RPMI7951 (cell line): ENCODE data around the gene CCDC136. TPM values are rescaled to one million over a fixed set of nuclear protein-coding genes. Genes with fewer than 3 reads are reported as not detected.
A peak's percentile ranks its signal among the peaks of the same experiment; 100 is the strongest.

ENCODE experiments used
- DNase-seq: peaks from one replicate; pipeline ENCODE4 v3.0.0-alpha.2; 2012; ENCODE audit warnings: low read depth
- total RNA-seq: library from RNA; depleted of rRNA; stranded (reverse); fragments of >200 nt; shearing (Covaris generic); gene quantifications from 2 replicates; pipeline ENCODE4 v1.2.3, GENCODE V29; 2014

CCDC136 gene
- total RNA-seq, 1 experiment from 2014 or later: 3.8 TPM

DNA sequence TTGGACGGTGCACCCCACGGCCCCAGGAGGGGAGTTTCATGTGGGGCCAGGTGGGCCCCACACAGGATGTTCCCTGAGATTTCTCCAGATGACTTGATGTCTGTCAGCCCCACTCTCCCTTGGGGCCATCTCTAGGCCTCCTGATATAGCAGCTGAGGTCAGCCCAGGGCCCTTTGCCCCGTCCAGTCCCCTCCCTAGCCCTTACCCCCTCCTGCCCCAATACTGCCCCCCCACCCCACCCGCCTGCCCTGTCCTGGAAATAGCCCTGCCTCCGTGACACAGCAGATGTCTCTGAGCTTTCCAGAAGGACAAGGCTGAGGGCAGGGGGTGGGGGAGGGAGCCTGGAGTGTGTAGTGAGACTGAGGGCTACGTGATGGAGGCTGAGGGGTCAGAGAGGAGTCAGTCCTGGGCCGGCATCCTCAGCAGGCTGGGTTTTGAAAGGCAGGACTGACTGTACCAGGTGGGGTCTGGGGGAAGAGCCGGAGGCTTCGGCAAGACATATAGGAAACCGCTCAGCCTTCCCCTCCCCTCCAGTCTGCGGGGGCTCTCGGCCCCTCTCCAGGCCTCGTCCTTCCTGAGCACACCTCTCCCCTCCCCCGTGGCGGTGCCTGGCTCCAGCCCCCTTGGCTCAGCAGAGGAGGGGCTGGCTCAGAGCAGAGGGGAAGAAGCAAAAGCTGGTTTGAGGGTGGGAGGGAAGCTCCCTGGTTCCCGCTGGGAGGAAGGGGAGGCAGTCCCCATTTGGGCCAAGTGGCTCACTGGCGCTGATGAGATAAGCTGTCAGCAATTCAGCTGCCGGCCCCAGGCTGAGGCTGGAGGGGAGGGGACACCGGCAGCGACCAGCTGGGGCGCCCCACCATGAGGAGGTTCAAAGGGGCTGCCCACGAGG lies 40.5 kb downstream of the CCDC136 start:
- DNase-seq: no peak

DNA sequence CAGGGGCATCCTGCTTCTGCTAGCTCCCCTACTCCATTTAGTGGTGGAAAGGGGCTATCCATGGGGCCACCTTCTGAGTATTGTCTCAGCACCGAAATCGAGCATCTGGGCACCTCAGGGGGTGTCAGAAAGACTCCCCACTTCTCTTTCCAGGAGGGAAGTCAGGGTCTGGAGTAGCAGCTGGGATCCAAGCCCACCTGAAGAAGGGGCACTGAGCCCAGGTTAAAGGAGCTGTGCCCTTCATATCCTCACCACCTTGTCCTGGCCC lies 41.0 kb downstream of the CCDC136 start:
- no peak for DNase-seq

DNA sequence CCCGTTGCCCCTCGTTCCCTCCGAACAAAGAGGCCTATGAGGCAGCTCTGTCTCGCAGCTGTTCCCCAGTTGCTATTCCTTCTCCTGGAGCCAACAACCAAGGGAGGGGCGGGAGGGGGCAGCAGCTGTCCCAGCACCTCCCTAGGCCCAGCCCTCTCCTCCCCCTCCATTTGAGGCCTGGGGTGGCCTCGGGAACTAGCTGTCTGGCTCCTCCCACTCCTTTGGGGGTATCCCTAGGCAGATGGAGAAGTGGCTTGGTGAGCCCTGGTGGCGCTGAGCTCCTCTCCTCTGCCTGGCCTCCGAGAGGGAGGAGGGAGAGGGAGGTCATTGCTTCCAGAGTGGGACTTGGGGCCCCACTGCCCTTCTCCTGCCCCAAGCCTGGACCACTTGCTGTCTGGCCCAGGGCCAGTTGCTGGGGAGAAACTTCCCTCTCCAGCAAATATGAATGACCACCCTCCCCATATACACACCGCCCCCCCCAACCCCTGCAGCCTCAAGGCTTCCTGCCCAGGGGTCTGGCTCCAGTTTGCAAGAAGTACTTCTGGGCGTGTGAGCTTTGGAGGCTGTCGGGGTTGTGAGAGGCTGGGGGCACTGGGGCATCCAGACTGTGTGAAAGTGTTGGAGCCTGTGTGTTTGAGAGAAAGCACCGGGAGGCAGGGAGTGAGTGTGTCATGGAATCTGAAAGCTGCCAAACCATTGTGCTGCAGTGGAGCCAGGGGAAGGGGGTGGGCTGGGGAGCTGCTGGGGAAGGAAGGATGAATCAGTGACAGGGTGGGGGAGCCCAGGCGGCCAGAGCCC lies 41.6 kb downstream of the CCDC136 start:
- DNase-seq: peak; percentile 75

DNA sequence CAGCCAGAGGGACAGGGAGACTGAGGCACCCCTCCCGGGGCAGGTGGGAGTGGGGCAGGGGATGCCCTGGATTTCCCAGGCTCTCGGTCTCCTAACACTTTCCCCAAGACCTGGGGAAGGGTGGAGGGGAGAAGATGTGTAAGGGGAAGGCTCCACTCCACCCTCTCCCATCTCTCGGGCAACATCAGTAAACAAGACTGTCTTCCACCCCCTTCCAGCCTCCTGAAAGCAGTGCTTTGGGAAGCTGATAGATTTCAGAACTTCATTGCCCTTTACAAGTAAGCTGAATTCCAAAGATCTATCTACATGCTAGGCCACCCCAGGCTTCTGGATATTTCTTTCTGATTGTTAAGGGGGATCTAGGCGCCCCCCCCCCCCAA lies 42.2 kb downstream of the CCDC136 start:
- peak; percentile 19 for DNase-seq

DNA sequence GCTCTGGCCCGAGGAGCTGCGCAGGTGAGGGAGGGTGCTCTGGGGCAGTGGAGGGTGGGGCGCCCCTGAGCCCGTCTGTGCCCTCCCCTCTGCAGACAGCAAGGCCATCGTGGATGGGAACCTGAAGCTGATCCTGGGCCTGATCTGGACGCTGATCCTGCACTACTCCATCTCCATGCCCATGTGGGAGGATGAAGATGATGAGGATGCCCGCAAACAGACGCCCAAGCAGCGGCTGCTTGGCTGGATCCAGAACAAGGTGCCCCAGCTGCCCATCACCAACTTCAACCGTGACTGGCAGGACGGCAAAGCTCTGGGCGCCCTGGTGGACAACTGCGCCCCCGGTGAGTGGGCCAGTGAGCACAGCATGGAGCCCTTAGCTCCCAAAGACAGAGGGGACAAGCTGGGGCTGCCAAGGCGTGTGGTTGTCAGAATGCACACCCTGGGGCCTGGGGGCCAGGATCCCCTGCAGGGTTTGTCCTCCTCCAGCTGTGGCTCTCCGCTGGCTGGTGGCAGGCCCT lies 43.5 kb downstream of the CCDC136 start:
- DNase-seq: no peak

DNA sequence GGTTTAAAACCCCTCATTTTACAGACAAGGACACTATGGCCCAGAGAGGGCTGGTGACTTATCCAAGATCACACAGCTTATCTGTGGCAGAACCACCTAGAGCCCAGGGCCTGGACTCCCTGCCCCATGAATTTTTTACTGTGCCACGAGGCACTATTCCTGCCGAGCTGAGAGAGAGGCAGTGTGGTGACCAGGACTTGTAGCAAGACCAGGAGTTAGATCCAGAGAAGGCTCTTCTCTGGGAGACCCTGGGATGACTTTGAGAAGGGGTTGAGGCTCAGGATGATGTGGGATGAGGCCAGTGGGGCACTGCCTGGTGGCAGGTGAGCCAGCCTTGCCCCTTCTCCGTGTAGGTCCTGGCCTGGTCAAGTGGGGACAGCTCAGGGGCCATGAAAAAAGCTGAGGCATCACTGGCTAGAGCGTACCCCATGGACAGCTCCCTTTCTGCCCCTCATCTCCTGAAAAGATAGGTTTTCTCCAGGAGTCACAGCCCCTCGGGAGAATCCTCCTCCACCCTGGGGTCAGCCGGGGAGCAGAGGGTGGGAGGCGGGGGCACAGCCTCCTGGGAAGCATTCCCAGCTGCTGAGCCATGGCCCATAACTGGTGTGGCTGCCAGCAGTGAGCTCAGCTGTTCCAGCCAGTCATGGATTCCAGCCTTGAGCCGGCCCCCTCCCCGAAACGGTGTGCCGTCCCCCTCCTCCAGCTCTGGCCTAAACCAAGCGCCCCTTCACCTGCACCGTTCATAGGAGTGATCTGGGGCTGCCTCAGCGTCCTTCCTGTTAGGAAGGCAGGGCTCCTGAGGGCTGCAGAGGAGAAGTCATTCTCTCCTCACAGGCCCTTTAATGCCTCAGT lies 44.2 kb downstream of the CCDC136 start:
- DNase-seq: no peak

DNA sequence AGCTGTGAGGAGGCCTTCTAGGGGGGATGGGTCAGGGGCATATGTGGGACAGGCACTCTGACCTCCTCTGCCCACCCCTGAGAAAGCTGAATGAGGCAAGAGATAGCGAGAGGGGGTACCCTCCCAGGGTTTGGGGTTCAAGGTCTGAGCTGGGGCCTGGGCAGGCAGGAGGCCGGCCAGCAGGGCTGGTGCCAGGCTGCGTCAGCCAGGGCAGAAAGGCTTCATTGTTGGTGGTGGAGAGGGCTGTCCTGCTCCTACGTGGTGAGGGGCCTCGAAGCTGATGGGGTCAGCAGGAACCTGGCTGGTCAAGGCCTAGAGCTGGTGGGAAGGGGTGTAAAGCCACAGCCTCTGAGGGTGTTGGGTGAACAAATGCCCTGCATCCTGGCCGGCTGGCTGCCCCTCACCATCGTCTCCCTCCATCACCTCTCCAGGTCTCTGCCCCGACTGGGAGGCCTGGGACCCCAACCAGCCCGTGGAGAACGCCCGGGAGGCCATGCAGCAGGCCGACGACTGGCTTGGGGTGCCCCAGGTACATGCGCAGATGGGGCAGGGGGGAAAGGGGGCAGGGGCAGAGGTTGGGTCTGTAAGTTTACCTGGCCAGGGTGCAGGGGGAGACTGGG lies 45.1 kb downstream of the CCDC136 start:
- no peak for DNase-seq

DNA sequence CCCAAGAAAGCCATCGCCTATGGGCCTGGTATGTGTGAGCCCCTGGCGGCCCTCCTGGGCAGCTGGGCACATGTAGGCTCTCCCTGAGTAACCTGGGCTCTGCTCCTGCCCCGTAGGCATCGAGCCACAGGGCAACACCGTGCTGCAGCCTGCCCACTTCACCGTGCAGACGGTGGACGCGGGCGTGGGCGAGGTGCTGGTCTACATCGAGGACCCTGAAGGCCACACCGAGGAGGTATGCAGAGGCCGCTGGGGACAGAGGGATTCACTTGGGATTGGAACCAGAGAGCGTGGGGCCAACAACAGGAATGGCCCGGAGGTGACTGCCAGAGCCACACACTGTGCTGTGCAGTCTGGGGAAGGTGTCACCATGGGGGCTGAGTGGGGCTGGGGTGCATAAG lies 45.8 kb downstream of the CCDC136 start:
- no peak for DNase-seq

DNA sequence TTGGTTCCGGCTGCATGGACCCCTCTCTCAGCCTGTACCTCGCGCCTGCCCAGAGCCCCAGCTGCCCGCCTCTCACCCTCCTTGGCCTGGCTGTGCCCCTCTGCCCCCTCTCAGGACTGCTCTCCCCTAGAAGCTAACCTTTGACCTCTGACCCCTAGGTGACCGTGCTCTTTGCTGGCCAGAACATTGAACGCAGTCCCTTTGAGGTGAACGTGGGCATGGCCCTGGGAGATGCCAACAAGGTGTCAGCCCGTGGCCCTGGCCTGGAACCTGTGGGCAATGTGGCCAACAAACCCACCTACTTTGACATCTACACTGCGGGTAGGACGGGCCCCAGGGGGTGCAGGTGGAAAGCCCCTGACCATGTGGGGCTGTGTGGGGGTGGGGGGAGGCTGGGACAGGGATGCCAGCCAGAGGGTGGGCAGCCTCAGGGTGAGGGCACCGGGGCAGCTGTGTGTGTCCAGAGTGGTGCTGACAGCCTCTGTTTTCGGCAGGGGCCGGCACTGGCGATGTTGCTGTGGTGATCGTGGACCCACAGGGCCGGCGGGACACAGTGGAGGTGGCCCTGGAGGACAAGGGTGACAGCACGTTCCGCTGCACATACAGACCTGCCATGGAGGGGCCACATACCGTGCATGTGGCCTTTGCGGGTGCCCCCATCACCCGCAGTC lies 46.5 kb downstream of the CCDC136 start:
- no peak for DNase-seq

DNA sequence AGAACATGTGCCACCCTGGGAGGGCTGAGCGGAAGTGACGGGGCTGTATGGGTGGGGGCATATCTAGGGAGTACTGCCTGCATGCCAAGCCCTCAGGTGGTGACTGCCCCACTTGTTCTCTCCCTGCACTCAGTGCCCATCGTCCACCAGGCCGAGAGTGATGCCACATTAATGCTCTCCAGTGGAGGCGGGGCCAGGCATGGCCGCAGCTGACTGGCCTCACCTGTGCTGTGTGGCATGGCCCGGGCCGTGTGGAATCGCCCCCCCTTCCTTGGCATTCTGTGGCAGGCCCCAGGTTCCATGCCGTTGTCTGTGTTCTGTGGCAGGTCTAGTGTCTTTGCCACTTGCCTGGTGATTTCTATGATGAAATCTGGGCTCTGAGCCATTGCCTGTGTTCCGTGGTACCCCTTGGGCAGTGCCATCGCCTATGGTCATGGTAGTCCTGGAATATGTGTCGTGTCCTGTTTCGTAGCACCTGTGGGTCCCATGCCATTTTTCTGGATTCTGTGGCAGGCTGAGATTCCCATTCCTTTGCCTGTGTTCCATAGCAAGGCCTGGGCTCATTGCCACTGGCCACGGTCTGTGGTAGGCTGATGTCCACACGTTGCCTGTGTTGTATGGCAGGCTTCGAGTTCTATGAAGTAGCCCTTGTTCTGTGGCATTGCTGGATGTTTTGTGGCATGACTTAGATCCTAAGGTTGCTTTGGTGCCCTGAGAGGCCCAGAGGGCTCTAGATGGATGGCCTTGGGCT lies 47.4 kb downstream of the CCDC136 start:
- no peak for DNase-seq

DNA sequence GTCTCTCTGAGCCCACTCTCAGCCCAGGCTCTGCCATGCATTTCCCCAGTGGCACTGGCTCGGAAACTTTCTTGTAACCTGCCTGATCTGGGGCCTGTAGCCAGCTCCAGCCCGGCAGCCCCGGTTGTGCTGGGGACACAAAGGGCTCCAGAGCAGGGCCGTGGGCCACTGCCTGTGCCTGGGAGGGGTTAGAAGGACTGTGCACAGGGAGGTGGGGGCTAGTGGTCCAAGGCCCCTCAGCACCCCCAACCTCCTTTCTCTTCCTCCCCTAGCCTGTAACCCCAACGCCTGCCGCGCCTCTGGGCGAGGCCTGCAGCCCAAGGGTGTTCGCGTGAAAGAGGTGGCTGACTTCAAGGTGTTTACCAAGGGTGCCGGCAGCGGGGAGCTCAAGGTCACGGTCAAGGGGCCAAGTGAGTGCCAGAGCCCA lies 48.0 kb downstream of the CCDC136 start:
- no peak for DNase-seq

DNA sequence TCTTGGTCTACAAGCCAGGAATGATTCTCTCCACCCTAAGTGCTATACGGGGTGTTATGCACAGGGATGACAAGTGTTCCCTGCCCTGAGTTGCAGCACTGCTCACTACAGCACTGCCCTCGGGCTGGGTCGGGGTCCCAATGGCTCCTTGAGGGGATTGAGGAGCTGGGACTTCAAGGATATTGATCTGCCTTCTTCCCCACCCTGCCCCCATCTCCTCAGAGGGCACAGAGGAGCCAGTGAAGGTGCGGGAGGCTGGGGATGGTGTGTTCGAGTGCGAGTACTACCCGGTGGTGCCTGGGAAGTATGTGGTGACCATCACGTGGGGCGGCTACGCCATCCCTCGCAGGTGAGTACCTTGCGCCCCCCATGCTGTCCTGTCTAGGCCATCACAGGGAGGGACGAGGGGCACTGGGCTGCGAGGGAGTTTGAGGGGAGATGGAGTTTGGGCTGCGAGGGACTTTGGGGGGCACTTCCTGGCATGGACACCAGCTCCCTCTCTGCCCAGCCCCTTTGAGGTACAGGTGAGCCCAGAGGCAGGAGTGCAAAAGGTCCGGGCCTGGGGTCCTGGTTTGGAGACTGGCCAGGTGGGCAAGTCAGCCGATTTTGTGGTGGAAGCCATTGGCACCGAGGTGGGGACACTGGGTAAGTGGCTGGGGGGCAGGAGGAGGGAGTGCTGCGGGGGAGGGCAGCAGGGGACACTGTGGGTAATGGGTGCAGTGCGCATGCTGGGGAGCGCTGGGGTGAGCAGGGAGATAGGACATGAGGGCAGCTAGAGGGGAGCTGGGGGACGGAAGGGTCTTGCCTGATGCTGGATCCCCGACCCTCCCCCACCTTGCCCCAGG lies 48.8 kb downstream of the CCDC136 start:
- DNase-seq: no peak

DNA sequence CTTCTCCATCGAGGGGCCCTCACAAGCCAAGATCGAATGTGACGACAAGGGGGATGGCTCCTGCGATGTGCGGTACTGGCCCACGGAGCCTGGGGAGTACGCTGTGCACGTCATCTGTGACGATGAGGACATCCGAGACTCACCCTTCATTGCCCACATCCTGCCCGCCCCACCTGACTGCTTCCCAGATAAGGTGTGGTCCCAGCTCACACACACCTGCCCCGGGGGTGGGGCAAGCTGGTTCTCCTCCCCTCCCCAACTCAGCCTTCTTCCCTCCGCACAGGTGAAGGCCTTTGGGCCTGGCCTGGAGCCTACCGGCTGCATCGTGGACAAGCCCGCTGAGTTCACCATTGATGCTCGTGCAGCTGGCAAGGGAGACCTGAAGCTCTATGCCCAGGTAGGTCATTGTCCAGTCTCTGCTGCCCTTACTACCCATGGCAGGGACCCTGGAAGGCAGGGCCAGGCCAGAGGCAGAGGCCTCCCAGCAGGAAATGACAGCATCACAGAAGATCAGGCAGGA lies 49.5 kb downstream of the CCDC136 start:
- DNase-seq: no peak

DNA sequence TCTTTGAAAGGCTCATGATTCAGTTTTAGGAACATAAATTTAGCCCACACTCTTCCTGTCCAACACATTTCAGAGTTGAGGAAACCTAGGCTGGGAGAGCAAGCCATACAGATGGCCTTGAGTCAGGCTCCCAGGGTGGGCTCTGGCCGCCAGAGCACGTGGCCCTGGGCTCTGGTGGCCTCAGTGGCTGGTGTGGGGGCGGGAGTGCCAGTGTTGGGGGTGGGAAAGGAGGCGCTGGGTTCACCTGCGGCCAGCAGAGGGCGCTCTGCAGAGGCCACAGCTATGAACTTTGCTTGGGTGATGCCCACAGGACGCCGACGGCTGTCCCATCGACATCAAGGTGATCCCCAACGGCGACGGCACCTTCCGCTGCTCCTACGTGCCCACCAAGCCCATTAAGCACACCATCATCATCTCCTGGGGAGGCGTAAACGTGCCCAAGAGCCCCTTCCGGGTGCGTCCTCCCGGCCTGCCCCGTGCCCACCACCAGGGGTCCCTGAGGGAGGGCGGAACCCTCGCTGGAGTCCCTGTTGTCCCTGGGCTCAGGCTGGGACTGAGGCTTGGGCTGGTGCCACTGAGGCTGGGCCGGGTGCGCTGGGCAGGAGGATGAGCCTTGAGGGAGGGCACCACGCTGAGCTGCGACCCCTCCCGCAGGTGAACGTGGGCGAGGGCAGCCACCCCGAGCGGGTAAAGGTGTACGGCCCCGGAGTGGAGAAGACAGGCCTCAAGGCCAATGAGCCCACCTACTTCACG lies 50.3 kb downstream of the CCDC136 start:
- DNase-seq: peak; percentile 25

DNA sequence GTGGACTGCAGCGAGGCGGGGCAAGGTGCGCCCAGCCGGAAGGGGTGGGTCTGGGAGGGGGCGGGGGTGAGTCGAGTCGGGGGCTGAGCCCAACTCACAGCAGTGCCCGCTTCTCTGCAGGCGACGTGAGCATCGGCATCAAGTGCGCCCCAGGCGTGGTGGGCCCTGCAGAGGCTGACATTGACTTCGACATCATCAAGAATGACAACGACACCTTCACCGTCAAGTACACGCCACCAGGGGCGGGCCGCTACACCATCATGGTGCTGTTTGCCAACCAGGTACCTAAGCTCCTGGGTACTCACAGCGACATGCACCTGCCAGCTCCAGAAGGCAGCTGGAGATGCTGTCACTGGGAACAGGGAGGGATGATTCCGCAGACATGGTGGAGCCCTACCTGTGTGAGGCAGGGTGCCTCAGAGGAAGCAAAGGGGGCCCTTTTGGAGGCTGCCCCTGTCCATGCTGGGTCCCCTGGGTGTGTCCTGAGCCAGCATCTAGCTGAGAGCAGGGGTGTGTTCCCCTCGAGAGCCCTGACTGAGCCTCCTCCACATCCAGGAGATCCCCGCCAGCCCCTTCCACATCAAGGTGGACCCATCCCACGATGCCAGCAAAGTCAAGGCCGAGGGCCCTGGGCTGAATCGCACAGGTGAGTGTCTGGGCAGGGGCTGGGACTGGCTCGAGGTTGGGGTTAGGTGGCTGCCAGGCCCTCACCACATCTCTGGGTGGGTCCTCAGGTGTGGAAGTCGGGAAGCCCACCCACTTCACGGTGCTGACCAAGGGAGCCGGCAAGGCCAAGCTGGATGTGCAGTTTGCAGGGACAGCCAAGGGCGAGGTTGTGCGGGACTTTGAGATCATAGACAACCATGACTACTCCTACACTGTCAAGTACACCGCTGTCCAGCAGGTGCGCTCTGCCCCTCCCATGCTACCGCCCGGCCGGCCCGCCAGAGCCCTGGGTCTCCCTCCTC lies 51.2 kb downstream of the CCDC136 start:
- DNase-seq: no peak

DNA sequence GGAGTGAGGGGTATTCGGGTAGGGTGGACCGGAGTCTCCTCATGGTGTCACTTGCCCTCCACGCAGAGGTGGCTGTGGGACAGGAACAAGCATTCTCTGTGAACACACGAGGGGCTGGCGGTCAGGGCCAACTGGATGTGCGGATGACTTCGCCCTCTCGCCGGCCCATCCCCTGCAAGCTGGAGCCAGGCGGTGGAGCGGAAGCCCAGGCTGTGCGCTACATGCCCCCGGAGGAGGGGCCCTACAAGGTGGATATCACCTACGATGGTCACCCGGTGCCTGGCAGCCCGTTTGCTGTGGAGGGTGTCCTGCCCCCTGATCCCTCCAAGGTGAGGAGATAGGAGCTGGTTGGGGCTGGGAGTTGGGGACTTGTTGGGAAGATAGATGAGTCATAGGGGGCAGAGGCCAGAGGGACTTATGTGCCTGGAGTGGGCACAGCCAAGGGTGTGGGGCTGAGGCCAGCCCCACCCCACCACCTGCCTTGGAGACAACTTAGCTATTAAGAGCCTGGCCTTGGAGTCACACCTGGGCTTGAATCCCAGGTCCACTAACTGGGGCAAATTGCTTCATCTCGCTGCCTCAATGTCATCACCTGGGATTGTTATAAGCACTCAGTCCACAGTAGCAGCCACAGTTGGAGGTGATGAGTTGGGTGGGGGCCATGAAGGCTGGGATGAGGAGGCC lies 52.3 kb downstream of the CCDC136 start:
- DNase-seq: no peak
